ENCODE results near the gene TPGS2.
"Not testable (repeated sequence)": the region's sequence is repeated elsewhere in the genome, so short reads cannot be mapped to it uniquely, and the experiment has no call there.

TPGS2 gene

GRCh38 chr18:36819621-36820020, 9.2 kb downstream of the TPGS2 start:
- no peak for DNase-seq

GRCh38 chr18:36818652-36819051, 10.2 kb downstream of the TPGS2 start:
- DNase-seq = no peak

GRCh38 chr18:36817039-36817438, 11.8 kb downstream of the TPGS2 start:
- no peak for DNase-seq

GRCh38 chr18:36816096-36816495, 12.7 kb downstream of the TPGS2 start:
- DNase-seq = not testable (repeated sequence)

- DNase-seq = no peak
These were observed 13.8 kb downstream of the TPGS2 start for GRCh38 chr18:36814994-36815393.

- DNase-seq = no peak
These were observed 15.0 kb downstream of the TPGS2 start for GRCh38 chr18:36813824-36814223.

GRCh38 chr18:36813101-36813775, 15.6 kb downstream of the TPGS2 start:
- DNase-seq = no peak

- DNase-seq = no peak
These were observed 16.1 kb downstream of the TPGS2 start for GRCh38 chr18:36812678-36813077.

GRCh38 chr18:36811955-36812354, 16.8 kb downstream of the TPGS2 start:
- DNase-seq = no peak

GRCh38 chr18:36811430-36811829, 17.4 kb downstream of the TPGS2 start:
- DNase-seq = no peak

GRCh38 chr18:36809590-36810381, 19.0 kb downstream of the TPGS2 start:
- peak; percentile 54 for DNase-seq

- DNase-seq = peak; percentile 8
These were observed 20.1 kb downstream of the TPGS2 start for GRCh38 chr18:36808681-36809080.

- no peak for DNase-seq
These were observed 23.7 kb downstream of the TPGS2 start for GRCh38 chr18:36805105-36805504.

GRCh38 chr18:36798738-36799473, 29.9 kb downstream of the TPGS2 start:
- DNase-seq = no peak

GRCh38 chr18:36792634-36793283, 36.0 kb downstream of the TPGS2 start:
- DNase-seq = no peak

GRCh38 chr18:36786686-36787085, 42.1 kb downstream of the TPGS2 start:
- no peak for DNase-seq

- DNase-seq = no peak
These were observed 45.0 kb downstream of the TPGS2 start for GRCh38 chr18:36783792-36784191.

GRCh38 chr18:36782710-36783109, 46.1 kb downstream of the TPGS2 start:
- no peak for DNase-seq

GRCh38 chr18:36780748-36781147, 48.1 kb downstream of the TPGS2 start:
- no peak for DNase-seq

- no peak for DNase-seq
These were observed 51.2 kb downstream of the TPGS2 start for GRCh38 chr18:36777566-36777965.

GRCh38 chr18:36776650-36777049, 52.2 kb downstream of the TPGS2 start:
- DNase-seq = no peak

GRCh38 chr18:36775396-36775795, 53.4 kb downstream of the TPGS2 start:
- no peak for DNase-seq

- DNase-seq = no peak
These were observed 56.5 kb downstream of the TPGS2 start for GRCh38 chr18:36772241-36772723.
